ENCODE measurements around the gene STAC.

Gene STAC

GRCh38 chr3:36380221-36381031, at the start of gene STAC:
Gene STAC (plus strand): TSS chr3:36380504. CDS start chr3:36380644, 140 bp downstream.
- no peak for DNase-seq (ENCODE audit: low spot score)

DNA sequence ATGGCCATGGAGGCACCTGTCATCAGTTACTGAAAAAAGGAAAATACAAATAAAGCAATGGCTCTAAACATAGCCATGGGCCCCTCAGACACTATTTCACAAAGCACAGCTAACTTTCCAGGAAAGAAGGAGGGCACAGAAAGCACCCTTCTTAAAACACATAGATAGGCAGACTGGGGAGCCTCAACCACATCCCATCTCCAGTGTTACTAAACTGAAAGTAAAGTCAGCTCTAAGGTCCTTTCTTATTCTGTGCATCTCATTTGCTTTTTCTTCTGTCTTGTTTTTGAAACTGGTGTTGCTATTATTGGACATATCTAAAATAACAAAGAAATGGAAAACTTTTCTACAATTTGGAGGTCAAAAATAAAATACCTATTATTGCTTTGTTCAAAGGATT, 48.2 kb upstream of the STAC start:
- no peak for DNase-seq (ENCODE audit: low spot score)

- DNase-seq (ENCODE audit: low spot score), result no peak
These were observed 18.1 kb upstream of the STAC start for GRCh38 chr3:36362216-36362615.

DNA sequence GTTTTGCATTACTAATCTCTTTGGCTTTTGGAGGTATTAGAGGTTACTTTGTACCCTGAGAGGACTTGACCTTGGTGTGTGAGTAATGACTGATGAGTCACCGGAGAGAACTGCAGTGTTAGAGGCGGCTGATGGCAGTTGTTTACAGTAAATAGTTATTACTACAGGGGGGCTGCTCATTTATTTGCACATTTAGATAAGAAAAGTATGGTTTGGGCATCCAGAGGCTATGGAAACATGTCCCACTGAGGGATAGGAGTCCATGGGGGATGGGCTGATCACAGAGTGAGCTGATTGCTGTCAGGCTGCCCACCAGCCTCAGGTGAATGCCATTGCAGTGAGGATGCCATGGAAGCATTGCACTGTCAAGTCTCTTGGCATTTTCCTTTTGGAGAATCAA, 17.3 kb upstream of the STAC start:
- DNase-seq (ENCODE audit: low spot score), result no peak

DNA sequence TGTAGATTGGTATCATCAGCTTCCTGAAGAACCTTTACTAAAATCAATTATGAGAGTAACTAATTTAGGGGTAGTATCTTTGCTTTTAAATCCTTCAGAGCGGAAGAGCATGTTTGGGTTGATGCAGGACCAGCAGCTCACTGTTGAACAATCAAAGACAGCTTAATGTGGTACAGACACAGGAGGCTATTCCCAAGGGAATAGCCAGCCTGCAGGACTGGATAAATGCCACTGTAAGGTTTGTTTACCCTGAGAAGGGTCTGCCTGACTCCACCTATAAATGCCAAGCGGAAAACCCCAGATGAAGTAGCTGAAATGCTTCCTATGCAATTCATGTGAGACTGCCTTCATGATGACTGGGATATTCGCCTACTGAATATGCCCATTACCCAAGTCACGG, 16.0 kb upstream of the STAC start:
- DNase-seq (ENCODE audit: low spot score), result no peak

DNA sequence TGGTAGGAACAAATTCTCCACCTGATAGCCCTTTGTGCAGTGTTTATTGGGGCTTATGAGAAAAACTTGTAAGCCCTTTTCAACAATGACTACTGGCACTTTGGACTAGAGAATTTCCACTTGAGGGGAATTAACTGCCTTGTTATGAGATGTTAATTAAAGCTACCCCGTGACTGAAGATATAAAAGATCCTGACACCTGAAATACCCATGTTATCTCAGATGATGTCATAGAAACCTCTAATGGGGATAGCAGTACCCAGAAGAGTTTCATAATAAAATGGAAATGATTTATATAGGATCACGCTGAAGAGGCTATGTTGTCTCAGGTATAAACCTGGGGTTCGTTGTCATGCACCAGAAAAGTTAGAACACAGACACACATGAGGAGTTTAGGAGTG, 14.5 kb upstream of the STAC start:
- DNase-seq (ENCODE audit: low spot score), result no peak

GRCh38 chr3:36366308-36366707, 14.0 kb upstream of the STAC start:
- no peak for DNase-seq (ENCODE audit: low spot score)

DNA sequence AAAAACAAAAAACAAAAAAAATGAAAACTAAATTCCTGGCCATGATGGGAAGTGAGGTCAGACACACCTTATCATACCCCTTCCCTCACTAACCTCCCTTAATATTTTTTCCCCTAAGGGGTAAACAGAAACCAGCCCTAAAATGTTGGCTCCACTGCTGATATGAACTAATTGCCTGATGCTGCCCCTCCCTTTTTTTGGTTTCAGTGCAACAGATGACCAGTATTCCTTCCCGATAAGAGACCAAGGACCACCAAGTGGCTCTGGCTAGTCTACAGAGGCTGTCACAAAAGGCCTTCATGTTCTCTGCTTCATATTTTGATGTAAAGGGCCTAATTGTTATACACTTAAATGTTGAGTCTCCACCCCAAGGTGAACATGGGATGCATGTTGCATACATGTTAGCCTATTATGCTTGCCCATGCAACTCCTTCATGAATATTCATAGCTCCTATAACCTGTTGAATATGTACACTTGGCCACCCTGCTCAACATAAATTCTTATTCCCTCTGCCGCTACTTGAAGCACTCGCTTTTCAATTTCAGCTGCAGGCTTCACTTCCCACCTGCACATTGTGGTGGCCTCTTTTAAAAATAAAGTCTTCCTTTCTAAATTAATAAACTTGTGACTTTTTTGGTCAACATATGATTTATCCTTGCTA, 12.3 kb upstream of the STAC start:
- no peak for DNase-seq (ENCODE audit: low spot score)

- DNase-seq (ENCODE audit: low spot score), result no peak
These were observed 7.8 kb upstream of the STAC start for GRCh38 chr3:36372534-36372935.

GRCh38 chr3:36373084-36373483, 7.2 kb upstream of the STAC start:
- DNase-seq (ENCODE audit: low spot score), result no peak

DNA sequence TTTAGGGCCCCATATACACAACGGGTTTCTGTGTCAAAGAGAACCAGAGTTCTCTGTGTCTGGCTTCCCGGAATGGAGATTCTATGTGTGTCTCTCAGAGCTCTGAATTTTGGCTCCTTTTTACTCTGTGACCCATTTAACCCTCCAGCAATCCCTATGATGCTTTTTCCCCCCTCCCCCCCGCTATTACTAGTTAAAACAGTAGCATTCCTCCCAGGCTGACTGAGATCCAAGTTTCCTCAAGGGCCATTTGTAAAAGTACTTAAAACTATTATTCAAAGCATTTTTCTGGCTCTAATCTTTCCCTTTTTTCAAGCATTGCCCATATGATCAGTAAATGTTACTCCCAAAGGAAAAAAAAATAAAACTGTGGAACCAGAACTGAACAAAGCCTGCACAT, 6.6 kb upstream of the STAC start:
- DNase-seq (ENCODE audit: low spot score), result no peak

GRCh38 chr3:36379872-36380220, 458 bp upstream of the STAC start:
- DNase-seq (ENCODE audit: low spot score), result no peak

DNA sequence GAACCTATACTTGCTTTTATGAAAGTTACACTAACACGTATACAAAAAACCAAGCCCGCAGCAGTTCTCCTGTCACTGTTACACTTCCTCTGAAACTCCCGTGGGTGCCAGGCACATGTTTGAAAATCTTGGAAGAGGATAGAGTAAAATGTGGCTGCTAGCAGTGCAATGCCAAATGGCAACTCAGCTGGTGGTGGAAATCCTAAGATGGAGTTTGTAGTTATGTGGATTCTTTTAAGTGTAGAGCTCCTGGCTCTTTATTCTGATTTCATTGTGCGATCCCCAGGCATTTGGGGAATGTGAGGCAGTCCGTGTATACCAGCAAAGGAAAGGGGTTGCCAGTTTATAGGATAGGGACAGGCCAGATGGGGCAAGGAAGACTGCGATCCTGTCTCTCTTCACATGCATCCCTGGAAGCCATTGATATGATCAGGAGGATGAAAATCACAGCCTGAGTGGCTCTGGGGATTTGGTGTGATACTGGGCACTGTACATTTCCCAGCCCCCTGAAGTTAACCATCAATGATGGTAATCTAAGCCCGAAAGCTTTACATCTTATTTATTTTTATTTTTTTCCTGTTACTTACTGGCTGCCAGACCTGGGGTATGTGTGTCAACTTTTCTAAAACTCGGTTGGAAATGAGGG, 1.1 kb downstream of the STAC start:
- no peak for DNase-seq (ENCODE audit: low spot score)

DNA sequence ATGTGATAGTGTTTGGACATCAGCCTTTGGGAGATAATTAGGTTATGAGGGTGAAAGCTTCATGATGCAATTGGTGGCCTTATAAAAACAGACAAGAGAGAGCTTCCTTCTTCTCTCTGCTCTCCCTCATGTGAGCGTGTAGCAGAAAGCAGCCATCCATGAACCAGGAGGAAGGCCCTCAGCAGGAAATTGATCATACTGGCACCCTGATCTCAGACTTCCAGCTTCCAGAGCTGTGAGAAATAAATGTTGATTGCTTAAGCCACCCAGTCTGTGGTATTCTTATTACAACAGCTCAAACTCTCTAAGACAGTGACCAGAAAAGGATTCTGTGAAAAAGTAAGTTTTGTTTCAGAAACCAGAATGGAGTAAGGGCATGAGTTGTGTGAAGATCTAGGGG, 13.3 kb downstream of the STAC start:
- no peak for DNase-seq (ENCODE audit: low spot score)

- no peak for DNase-seq (ENCODE audit: low spot score)
These were observed 13.9 kb downstream of the STAC start for GRCh38 chr3:36394176-36394575.

- no peak for DNase-seq (ENCODE audit: low spot score)
These were observed 17.5 kb downstream of the STAC start for GRCh38 chr3:36397841-36398240.

- no peak for DNase-seq (ENCODE audit: low spot score)
These were observed 19.6 kb downstream of the STAC start for GRCh38 chr3:36399933-36400332.

GRCh38 chr3:36401056-36401455, 20.8 kb downstream of the STAC start:
- no peak for DNase-seq (ENCODE audit: low spot score)

GRCh38 chr3:36403661-36404060, 23.4 kb downstream of the STAC start:
- DNase-seq (ENCODE audit: low spot score), result no peak

DNA sequence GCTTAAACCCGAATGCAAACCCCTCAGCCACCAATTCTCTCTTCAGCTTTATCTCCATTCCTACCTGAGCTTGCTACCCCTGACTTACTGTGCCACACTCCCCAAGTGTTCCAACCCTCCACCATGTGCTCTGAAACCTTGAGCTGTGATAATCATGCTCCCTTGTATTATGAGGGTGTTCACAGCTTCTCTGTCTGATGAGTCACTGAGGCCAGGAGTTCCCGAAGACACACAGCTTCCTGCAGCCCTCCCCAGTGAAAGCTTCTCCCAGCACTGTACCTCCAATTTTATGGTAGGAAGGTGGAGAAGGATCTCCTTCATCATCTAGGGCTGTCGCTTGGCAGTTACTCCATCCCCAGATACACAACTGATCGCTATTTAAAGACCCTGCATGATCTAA, 24.9 kb downstream of the STAC start:
- no peak for DNase-seq (ENCODE audit: low spot score)

GRCh38 chr3:36408146-36408545, 27.8 kb downstream of the STAC start:
- no peak for DNase-seq (ENCODE audit: low spot score)

DNA sequence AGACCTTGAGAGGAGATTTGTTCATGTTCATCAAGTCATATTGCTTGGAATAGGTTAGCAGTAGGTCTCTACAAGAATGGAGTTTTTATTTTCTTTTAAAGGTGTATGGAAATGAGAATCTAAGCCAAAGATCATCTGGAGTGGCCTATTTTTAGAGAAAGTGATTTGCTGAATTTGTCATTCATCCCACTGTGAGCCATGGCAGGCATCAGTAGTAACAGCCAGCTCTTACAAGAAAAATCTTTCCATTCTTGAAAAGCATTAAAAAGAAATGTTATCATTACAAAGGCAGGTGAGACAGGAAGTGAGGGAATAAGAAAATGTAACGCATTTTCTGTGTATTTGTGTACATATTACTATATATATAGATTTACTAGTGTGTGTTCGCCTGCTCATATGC, 29.6 kb downstream of the STAC start:
- DNase-seq (ENCODE audit: low spot score), result no peak

GRCh38 chr3:36411587-36411986, 31.3 kb downstream of the STAC start:
- no peak for DNase-seq (ENCODE audit: low spot score)

Data from globus pallidus (tissue), 1 donor.